ENCODE data around the gene APRT. TPM values are rescaled to one million over a fixed set of nuclear protein-coding genes. Genes with fewer than 3 reads are reported as not detected.

Gene APRT
- 28.7 and 41.2 TPM in 2 replicates for polyA plus RNA-seq

GRCh38 chr16:88811769-88812512 is at the start of gene APRT:
Gene APRT (minus strand): TSS chr16:88811928. CDS start chr16:88811899, 29 bp downstream.

GRCh38 chr16:88856828-88857727 is 45.4 kb upstream of the APRT start, which contains the start of the genes GALNS and TRAPPC2L:
Gene GALNS (minus strand): TSS chr16:88856947. CDS start chr16:88856877, 70 bp downstream.
Gene TRAPPC2L (plus strand): TSS chr16:88857127. CDS start chr16:88857151, 24 bp downstream.

GRCh38 chr16:88803264-88803987 is 8.3 kb downstream of the APRT start, which contains the start of gene CDT1:
Gene CDT1 (plus strand): TSS chr16:88803789. CDS start chr16:88803832, 43 bp downstream.

GRCh38 chr16:88785106-88785924 is 26.4 kb downstream of the APRT start, which contains the start of gene PIEZO1:
Gene PIEZO1 (minus strand): TSS chr16:88785220. CDS start chr16:88784964, 256 bp downstream.

Other genes starting within 250 kb of the APRT start
- gene ZC3H18, start 241.5 kb downstream of the APRT start, polyA plus RNA-seq = 4.7 and 11.0 TPM in 2 replicates
- gene IL17C, start 173.4 kb downstream of the APRT start, polyA plus RNA-seq = not detected in 2 replicates
- gene CYBA, start 160.9 kb downstream of the APRT start, polyA plus RNA-seq = 0.73 TPM in 1 of 2 replicates, not detected in the other
- gene MVD, start 148.8 kb downstream of the APRT start, polyA plus RNA-seq = 6.0 and 7.4 TPM in 2 replicates
- gene SNAI3, start 125.4 kb downstream of the APRT start, polyA plus RNA-seq = not detected in 2 replicates
- 0.73 TPM in 1 of 2 replicates, not detected in the other for gene RNF166, start 105.5 kb downstream of the APRT start, polyA plus RNA-seq
- 1.3 TPM in 2 replicates for gene CTU2, start 105.4 kb downstream of the APRT start, polyA plus RNA-seq
- 0.66 and 0.71 TPM in 2 replicates for gene PIEZO1, start 26.7 kb downstream of the APRT start, polyA plus RNA-seq
- gene CDT1, start 8.1 kb downstream of the APRT start, polyA plus RNA-seq = 0.17 TPM in 1 of 2 replicates, not detected in the other
- gene GALNS, start 45.0 kb upstream of the APRT start, polyA plus RNA-seq = 6.4 and 7.4 TPM in 2 replicates
- gene TRAPPC2L, start 45.2 kb upstream of the APRT start, polyA plus RNA-seq = 97.9 and 106 TPM in 2 replicates
- gene PABPN1L, start 54.7 kb upstream of the APRT start, polyA plus RNA-seq = not detected in 2 replicates
- 0.07 and 1.1 TPM in 2 replicates for gene CBFA2T3, start 165.3 kb upstream of the APRT start, polyA plus RNA-seq

Measured in Purkinje cell (primary cell).